Cerebellar cortex (tissue), 1 donor: ENCODE results near the gene CASP10.
A peak's percentile ranks its signal among the peaks of the same experiment; 100 is the strongest.
"Not testable (repeated sequence)": the region's sequence is repeated elsewhere in the genome, so short reads cannot be mapped to it uniquely, and the experiment has no call there.

Experiments
- DNase-seq: peaks from one replicate; pipeline ENCODE4 v3.0.0-alpha.2; 2015; ENCODE audit warnings: low spot score

The CASP10 gene

DNA sequence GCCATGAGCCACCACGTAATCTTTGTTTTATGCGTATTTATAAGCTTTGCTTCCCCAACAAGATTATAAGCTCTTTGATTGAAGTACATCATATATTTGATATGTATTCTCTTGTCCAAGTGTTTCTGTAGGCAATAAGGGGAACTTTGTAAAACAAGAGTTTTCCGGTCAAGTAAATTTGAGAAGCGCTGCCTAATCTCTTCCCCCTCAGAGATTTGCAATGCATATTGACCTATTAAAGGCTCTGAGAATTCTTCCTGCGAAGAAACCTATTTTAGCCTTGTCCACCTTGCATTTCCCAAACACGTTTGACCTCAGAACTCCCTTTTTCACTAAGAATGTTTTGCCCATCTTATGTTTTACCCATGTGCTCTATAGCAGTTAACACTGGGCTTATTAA is 26.9 kb upstream of the CASP10 start:
- no peak for DNase-seq

DNA sequence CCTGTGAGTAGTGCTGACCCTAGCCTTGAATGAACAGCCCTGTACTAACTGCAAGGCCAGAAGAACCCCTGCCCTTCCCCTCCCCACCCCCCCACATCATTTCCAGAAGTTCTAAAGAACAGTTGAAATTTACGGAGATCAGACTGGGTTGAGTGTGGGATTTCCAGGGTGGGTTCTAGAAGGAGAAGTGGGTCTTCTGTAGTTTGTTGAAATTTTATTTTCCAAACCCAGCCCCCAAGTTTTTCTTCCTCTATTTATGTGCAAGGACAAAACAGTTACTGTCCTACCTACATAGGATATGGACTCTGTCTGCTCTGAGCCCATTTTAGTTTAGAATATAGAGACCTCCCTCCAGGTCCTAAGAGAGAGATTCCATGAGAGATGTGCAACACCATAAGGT is 26.3 kb upstream of the CASP10 start:
- DNase-seq, result no peak

DNA sequence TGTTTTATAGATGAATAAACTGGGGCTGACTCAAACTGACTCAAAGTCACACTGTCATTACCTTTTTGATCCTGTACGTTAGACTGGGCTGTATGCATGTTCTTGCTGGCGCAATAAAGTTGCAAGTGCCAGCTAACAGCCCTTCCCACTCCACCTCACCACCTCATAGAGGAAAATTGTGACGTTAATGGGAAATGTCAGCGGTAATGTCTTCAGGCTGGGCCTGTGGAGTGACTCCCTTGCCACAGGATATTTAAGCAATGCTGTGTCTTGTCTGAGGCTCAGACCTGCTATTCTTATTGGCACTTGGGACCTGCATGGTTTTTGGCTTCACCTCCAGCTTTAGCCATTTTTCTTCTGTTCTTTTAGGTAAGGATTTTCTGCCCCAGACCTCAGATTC is 25.2 kb upstream of the CASP10 start:
- no peak for DNase-seq

DNA sequence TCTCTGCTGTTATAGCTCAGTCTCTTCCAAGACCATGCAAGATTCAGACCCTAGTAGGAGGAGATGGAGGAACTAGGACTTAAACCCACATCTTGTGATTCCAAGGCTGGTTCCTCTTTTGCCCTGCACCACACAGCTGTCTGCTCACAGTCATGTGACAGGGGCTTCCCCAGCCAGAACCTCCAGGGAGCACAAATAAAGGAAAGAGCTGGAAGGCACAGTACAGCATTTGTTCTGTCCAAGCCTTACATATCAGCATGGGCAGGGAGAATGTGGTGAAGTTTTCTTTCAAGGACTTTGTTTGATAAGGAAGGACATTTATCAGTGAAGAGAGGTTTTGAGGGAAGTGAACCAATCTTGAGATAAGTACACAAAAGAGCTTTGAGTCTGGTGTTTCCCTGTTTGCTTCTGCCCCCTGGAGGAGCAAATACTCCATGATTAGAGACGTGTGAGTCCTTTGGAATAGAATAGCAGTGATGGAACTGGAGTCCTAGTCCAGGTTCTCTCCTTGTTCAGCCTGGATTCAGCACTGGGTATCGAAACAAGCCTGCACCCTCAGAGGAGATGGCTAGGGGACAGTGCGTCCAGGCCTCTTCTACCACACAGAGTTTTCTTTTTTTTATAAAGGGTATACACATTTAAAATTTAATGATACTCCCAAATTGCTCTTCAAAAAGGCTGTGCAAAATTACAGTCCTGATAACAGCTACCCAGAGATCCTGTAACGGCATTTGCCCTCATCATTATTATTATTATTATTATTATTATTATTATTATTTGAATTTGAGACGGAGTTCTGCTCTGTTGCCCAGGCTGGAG is 24.6 kb upstream of the CASP10 start:
- DNase-seq, result peak; percentile 83

DNA sequence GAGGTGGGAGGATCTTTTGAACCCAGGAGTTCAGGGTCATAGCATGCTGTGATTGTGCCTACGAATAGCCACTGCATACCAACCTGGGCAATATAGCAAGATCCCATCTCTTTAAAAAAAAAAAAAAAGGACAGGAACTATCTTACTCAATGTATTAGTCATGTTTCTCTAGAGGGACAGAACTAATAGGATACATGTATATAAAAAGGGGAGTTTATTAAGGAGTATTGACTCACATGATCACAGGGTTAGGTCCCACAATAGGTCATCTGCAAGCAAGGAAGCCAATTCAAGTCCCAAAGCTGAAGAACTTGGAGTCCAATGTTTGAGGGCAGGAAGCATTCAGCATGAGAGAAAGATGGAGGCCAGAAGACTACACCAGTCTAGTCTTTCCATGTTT is 18.8 kb upstream of the CASP10 start:
- no peak for DNase-seq

DNA sequence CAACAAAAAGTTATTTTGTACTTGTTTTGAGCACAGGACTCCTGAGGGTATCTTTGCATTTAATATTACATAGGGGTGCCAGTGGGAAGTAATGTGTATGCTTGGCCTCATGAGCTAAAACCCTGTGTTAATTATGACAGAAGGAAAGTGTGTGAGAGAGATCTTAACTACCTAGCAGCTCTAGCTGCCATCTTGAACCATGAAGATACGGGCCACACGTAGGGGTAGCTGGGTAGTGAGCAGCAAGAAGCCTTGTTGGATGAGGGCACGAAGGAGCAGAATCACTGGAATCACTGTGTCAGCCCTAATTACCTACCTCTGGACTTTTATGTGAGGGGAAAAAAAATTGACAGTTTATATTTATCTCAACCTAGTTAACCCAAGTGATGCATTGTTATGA is 15.4 kb upstream of the CASP10 start:
- no peak for DNase-seq

DNA sequence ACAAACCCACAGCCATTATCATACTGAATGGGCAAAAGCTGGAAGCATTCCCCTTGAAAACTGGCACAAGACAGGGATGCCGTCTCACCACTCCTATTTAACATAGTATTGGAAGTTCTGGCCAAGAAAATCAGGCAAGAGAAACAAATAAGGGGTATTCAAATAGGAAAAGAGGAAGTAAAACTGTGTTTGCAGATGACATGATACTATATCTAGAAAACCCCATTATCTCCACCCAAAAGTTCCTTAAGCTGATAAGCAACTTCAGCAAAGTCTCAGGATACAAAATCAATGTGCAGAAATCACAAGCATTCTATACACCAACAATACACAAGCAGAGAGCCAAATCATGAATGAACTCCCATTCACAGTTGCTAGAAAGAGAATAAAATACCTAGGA is 14.4 kb upstream of the CASP10 start:
- DNase-seq, result not testable (repeated sequence)

DNA sequence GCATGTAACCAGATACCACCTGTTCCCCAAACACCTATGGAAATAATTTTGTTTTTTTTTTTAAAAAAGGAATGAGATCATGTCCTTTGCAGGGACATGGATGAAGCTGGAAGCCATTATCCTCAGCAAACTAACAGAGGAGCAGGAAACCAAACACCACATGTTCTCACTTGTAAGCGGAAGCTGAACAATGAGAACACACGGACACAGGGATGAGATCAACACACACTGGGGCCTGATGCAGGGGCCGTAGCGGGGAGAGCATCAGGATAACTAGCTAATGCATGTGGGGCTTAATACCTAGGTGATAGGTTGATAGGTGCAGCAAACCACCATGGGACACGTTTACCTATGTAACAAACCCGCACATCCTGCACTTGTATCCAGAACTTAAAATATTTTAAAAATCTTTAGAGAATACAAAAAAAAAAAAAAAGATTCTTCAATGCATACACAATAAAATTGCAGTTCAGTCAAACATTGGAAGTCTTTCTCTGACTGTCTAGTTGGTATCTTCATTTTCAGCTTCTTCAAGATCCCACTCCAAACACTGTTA is 11.6 kb upstream of the CASP10 start:
- no peak for DNase-seq

DNA sequence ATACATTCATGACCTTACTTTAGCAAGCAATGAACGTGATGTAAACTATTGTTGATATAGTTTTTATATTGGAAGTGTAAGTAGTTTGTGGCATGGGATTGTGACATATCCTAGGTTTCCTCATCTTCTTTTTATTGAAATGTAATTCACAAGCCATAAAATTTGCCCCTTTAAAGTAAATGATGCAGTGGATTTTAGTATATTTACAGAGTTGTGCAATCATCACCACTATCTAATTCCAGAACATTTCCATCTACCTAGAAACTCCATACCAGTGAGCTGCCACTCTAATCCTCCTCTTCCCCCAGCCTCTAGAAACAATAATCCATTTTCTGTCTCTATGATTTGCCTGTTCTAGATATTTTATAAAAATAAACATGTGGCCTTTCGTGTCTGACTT is 10.7 kb upstream of the CASP10 start:
- no peak for DNase-seq

DNA sequence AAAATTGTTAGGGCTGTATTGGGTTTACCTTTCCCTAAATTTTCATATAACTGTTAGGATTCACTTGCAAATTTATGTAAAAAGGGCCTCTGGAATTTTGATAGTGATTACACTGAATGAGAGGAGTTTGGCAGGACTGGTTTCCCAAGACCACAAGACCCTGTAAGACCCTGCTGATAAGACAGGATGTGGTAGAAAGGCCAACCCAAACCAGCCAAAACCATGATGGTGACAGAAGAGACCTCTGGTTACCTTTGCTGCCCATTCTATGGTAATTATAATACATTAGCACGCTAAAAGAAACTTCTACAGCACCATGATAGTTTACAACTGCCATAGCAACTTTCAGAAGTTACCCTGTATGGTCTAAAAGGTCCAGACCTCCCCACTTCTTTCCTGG is 8.3 kb upstream of the CASP10 start:
- no peak for DNase-seq

DNA sequence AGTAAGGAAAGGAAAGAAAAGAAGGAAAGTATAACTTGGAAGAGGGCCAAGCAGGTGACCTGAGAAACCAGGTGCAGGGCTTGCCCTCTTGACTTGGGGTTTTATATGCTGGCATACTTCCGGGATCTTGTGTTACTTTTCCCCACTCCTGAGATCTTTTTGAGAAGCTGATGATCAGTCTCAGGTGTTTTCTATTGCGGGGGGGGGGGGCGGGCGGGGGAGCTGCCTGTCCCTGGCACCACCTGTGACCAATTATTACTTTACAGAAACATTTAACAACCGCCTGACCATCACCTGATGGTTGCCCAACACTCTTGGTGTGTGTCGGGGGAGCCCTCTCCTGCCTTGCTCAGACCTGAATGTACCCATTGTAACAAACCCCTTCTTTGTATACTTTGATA is 6.9 kb upstream of the CASP10 start:
- DNase-seq, result no peak

DNA sequence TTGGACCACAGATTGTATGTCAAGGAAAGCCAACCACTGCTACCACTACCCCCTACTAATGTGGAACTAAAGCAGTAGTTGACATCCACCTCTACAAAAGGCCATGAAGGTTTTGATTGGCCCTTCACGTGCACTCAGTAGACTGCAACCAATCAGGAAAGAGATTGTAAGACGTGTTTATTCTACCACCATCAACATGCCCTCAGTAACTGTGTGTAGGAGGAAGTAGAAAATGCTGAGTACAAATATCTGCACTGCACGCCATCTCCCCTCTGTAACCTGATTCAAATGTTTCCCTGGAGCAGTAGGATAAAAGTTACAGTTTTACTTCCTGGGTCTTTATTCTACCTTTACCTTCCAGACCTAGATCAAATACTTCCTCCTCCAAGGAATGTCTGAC is 2.9 kb upstream of the CASP10 start:
- DNase-seq, result no peak

DNA sequence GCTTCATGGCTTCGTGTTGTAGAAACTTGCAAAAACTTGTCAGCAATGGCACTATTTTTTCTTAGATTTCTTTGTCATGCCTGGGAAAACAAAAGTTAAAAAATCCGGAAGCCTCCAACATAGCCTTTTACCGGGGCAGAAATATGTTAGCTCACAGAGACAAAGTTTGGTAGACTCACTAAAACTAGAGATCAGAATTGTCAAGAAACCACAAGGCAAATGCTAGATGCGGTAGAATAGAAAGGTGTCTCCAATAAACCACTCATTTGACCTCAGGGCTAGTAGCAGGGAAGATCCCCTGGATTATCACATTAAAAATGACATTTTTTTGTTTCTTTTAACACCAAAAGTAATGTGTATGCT is 405 bp downstream of the CASP10 start:
- DNase-seq, result no peak

DNA sequence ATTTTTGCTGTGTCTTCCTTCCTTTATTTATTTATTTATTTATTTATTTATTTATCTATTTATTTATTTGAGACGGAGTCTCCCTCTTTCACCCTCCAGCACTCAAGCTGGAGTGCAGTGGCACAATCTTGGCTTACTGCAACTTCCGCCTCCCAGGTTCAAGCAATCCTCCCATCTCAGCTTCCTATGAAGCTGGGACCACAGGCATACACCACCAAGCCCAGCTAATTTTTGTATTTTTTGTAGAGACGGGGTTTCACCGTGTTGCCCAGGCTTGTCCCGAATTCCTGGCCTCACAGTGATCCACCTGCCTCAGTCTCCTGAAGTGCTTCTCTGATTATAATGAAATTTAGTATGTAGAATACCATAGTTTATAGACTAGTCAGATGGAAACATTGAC is 894 bp downstream of the CASP10 start:
- DNase-seq, result not testable (repeated sequence)

DNA sequence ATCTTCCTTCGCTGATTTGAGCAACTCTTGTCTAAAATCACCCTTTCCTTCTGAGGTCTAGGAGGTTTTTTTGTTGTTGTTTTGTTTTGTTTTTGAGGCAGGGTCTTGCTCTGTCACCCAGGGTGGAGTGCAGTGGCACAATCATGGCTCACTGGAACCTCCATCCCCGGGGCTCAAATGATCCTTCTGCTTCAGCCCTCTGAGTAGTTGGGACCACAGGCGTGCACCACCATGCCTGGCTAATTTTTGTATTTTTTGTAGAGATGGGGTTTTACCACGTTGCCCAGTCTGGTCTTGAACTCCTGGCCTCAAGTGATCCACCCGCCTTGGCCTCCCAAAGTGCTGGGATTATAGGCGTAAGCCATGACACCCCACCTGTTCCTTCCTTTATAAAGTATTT is 1.3 kb downstream of the CASP10 start:
- not testable (repeated sequence) for DNase-seq

DNA sequence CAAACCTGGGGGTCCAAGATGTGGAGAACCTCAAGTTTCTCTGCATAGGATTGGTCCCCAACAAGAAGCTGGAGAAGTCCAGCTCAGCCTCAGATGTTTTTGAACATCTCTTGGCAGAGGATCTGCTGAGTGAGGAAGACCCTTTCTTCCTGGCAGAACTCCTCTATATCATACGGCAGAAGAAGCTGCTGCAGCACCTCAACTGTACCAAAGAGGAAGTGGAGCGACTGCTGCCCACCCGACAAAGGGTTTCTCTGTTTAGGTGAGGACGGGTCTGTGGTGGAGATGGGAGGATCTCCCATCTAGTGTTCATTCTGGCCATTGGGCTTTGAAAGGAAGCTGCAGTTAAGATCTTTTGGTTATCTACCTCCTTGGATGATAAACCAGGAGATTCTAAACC is 2.9 kb downstream of the CASP10 start:
- no peak for DNase-seq

DNA sequence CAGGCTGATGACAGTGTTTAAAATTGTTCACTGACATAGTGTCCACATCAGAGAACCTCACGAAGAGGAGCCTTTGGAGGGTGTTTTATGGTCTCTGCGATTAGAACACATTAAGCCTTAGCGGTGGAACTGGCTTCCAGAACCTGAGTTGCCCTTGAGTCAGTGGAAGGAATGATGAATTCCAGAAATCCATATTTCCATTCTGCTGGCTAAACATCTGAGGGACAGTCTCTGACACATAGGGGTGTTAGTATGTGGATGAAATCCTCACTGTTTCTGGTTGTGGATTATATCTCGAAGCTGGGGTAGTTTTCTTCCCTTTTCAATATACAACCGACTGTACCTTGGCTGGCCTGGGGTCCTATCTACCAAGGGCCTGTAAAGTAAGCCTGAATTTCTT is 4.0 kb downstream of the CASP10 start:
- no peak for DNase-seq

DNA sequence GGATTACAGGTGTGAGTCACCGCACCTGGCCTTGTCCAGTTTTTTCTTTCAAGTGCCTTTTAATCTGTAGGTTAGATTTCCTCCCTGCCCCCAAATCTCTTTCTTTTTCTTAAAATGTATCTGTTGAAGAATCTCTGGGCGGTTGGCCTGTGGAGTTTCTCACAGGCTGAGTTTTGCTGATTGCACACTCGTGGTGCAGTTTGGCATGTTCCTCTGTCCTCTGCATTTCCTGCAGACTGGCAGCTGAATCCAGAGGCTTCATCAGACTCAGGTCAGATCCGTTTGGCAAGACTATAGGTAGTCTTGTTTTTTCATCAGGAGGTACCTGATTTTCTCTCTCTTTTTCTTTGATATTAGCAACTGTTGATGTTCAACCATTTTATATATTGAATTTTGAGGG is 5.5 kb downstream of the CASP10 start:
- no peak for DNase-seq

DNA sequence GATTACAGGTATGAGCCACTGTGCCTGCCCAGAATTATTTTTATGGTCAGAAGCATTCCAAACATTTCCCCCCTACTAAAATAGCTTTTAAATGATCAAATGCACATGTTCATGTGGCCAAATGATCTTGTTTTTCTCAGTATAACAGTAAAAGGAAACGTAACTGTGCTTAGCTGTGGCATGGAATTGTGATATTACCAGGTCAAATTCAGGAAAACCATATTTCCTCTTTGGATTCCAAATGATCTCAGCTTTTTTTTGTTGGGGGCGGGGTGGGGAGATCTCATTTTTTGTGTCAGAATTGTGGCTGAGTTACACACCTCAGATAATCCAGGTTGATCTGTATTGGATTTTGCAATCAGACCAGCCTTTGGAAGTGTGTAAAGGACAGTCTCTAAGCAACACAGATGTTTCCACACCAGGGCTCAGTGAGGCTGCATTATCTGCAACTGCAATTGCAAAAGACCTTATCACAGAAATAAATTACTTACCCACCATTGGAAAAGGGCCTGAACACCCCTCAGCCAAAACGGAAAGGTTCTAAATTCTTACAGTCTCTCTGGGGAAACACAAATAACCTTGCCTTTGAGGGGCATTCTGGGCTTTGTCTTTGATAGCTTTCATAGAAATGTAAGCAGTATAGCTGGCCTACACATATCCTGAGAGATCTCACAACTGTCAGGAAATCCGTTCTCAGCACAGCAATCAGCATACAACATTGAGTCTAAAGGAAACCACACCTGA is 8.4 kb downstream of the CASP10 start:
- DNase-seq, result no peak

DNA sequence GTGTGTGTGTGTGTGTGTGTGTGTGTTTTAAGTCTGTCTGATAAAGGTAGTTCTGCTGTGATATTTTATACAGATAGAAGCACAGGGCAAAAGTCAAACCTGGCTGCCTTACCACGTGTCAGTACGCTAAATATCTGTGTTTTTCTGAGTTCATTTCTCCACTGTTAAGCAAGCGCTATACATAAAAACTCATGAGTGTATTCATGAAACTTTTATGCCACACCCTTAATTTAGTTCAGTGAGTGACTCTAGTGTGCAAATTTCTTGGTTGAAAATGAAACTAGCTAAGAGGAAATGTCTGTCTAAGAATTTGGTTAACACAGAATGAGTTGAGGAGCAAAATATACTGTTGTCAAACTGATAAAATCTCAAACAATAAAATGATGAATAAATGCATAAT is 11.2 kb downstream of the CASP10 start:
- DNase-seq, result no peak

DNA sequence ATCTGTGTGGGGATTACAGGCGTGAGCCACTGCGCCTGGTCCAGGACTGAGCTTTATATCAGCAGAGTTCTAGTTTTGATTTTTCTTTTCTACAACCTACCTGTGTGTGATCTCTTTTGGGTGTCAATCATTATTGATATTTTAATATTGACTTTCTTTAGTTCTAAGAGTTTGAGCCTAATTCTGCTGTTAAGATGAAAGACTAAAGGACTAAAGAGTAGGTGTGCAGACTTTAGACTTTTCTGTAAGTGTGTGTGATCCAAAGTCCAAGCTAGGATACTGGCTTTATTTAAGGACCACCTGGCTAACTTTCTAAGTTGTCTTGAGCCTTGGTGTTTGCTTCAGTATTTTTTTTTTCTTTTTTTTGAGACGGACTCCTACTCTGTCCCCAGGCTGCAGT is 12.4 kb downstream of the CASP10 start:
- no peak for DNase-seq

DNA sequence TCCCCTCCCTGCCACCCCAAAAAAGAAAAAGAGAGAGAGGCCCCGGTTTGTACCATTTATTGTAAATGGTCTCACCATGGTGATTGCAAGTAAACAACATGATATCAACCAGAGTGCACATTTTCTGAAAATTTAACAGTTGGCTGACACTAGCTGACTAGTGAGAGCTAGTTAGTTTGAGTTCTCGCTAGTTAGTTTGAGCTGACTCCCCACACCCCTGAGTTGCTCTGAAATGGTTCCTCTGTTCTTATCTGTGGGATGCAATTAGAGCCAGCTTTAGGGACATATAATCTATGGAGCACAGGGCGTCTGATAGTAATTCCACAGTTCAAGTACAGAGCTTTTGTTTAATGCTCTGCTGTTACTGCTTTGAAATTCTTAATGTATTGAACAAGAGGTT is 13.1 kb downstream of the CASP10 start:
- DNase-seq, result no peak

DNA sequence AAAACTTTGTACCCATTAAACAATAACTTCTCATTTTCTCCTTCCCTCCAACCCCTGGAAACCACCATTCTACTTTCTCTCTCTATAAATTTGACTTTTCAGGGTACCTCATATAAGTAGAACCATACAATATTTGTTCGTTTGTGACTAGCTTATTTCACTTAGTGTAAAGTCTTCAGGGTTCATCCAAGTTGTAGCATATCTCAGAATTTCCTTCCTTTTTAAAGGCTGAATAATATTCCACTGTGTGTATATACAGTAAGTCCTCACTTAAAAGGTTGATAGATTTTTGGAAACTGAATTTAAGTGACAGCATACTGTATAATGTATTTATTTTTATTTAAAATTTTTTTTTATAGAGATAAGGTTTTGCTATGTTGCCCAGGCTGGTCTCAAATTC is 13.9 kb downstream of the CASP10 start:
- no peak for DNase-seq

DNA sequence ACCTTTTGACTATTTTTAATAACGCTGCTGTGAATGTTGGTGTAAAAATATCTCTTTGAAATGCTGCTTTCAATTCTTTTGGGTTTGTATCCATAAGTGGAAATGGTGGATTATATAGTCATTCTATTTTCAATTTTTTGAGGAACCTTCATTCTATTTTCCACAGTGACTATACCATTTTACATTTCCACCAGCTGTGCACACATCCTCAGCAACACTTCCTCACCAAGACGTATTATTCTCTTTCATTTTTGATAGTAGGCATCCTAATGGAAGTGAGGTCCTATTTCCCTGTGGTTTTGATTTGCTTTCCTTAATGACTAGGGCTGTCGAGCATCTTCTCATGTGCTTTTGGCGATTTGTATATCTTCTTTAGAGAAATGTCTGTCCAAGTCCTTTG is 14.8 kb downstream of the CASP10 start:
- DNase-seq, result no peak
